HG02970 (cell line): ENCODE results near the gene MND1.

Experiments
- ATAC-seq: cut with Tn5 transposase; IDR thresholded peaks from one replicate; pipeline ENCODE4 v1.9.1; 2021; ENCODE audit warnings: mild to moderate bottlenecking, moderate library complexity, moderate number of reproducible peaks; ENCODE audit not compliant: unreplicated experiment, low FRiP score

Gene MND1

GRCh38 chr4:153344131-153345011, at the start of gene MND1:
Gene MND1, plus strand, starts transcription at chr4:153344688. Its CDS starts 50 bp downstream, at chr4:153344738.
- peak; percentile 67 for ATAC-seq

- no peak for ATAC-seq
Measured at GRCh38 chr4:153295131-153295755, 49.2 kb upstream of the MND1 start.

- no peak for ATAC-seq
Measured at GRCh38 chr4:153296040-153296823, 48.3 kb upstream of the MND1 start.

- no peak for ATAC-seq
Measured at GRCh38 chr4:153297116-153297515, 47.4 kb upstream of the MND1 start.

- no peak for ATAC-seq
Measured at GRCh38 chr4:153310793-153311192, 33.7 kb upstream of the MND1 start.

GRCh38 chr4:153314915-153315314, 29.6 kb upstream of the MND1 start:
- no peak for ATAC-seq

- no peak for ATAC-seq
Measured at GRCh38 chr4:153318696-153319320, 25.7 kb upstream of the MND1 start.

GRCh38 chr4:153322791-153323190, 21.7 kb upstream of the MND1 start:
- ATAC-seq = no peak

- ATAC-seq = no peak
Measured at GRCh38 chr4:153324046-153324445, 20.4 kb upstream of the MND1 start.

- ATAC-seq = no peak
Measured at GRCh38 chr4:153325558-153325957, 18.9 kb upstream of the MND1 start.

GRCh38 chr4:153326513-153326912, 18.0 kb upstream of the MND1 start:
- ATAC-seq = no peak

- ATAC-seq = no peak
Measured at GRCh38 chr4:153327247-153327646, 17.2 kb upstream of the MND1 start.

- ATAC-seq = no peak
Measured at GRCh38 chr4:153332936-153333335, 11.6 kb upstream of the MND1 start.

GRCh38 chr4:153333874-153334273, 10.6 kb upstream of the MND1 start:
- no peak for ATAC-seq

- ATAC-seq = no peak
Measured at GRCh38 chr4:153335665-153336064, 8.8 kb upstream of the MND1 start.

- ATAC-seq = no peak
Measured at GRCh38 chr4:153337686-153338085, 6.8 kb upstream of the MND1 start.

- ATAC-seq = no peak
Measured at GRCh38 chr4:153341575-153342090, 2.9 kb upstream of the MND1 start.

GRCh38 chr4:153342751-153343552, 1.5 kb upstream of the MND1 start:
- no peak for ATAC-seq
